Measurements from ENCODE around the gene POU2AF1. TPM values are rescaled to one million over a fixed set of nuclear protein-coding genes. Genes with fewer than 3 reads are reported as not detected.
"Not testable (repeated sequence)": the region's sequence is repeated elsewhere in the genome, so short reads cannot be mapped to it uniquely, and the experiment has no call there.

POU2AF1 gene
- total and polyA plus RNA-seq, 2 donors from 2014 or later = 0.95 to 18.5 TPM

GRCh38 chr11:111397034-111397433 is 18.0 kb upstream of the POU2AF1 start:
- no peak for FAIRE-seq
- intact Hi-C loops (cut with DNase I) = no loop called here
- no peak overlapping the region for H3K4me3 ChIP-seq (ENCODE audit: low read length in 3 of 3)
- TF ChIP-seq CTCF (IDR thresholded peaks at IDR 0.05; ENCODE audit: borderline replicate concordance, extremely low read depth, insufficient read depth) = no peak
- no peak overlapping the region for H3K9ac ChIP-seq (ENCODE audit: low read length in 3 of 3)
- no peaks in the 10 kb centered on the region for H3K36me3 ChIP-seq (ENCODE audit: control insufficient read depth in 2 of 3, insufficient read depth in 3 of 3, low read length in 3 of 3)
- no peak for DNase-seq
- no peaks in the 10 kb centered on the region for H3K9me3 ChIP-seq (ENCODE audit: control insufficient read depth in 2 of 3, insufficient read depth in 1 of 3, low read length in 3 of 3)
- no peaks in the 10 kb centered on the region for H3K27me3 ChIP-seq (ENCODE audit: control insufficient read depth, insufficient read depth, low read length)
- no peak overlapping the region for H3K27ac ChIP-seq (ENCODE audit: low read depth in 2 of 2, low read length in 2 of 2)
- H3K4me1 ChIP-seq (ENCODE audit: control insufficient read depth in 2 of 3, insufficient read depth in 2 of 3, low read depth in 1 of 3, low read length in 3 of 3) = no peaks in the 10 kb centered on the region

GRCh38 chr11:111395749-111396148 is 16.7 kb upstream of the POU2AF1 start:
- no peaks in the 10 kb centered on the region for H3K4me1 ChIP-seq (ENCODE audit: control insufficient read depth in 2 of 3, insufficient read depth in 2 of 3, low read depth in 1 of 3, low read length in 3 of 3)
- no peaks in the 10 kb centered on the region for H3K9me3 ChIP-seq (ENCODE audit: control insufficient read depth in 2 of 3, insufficient read depth in 1 of 3, low read length in 3 of 3)
- no peaks in the 10 kb centered on the region for H3K27me3 ChIP-seq (ENCODE audit: control insufficient read depth, insufficient read depth, low read length)
- no peak overlapping the region for H3K4me3 ChIP-seq (ENCODE audit: low read length in 3 of 3)
- H3K36me3 ChIP-seq (ENCODE audit: control insufficient read depth in 2 of 3, insufficient read depth in 3 of 3, low read length in 3 of 3) = no peaks in the 10 kb centered on the region
- no peak overlapping the region for H3K27ac ChIP-seq (ENCODE audit: low read depth in 2 of 2, low read length in 2 of 2)
- H3K9ac ChIP-seq (ENCODE audit: low read length in 3 of 3) = no peak overlapping the region
- no peak for DNase-seq
- FAIRE-seq = no peak
- intact Hi-C loops (cut with DNase I) = no loop called here
- no peak for TF ChIP-seq CTCF (IDR thresholded peaks at IDR 0.05; ENCODE audit: borderline replicate concordance, extremely low read depth, insufficient read depth)

GRCh38 chr11:111395081-111395480 is 16.0 kb upstream of the POU2AF1 start:
- H3K27me3 ChIP-seq (ENCODE audit: control insufficient read depth, insufficient read depth, low read length) = no peaks in the 10 kb centered on the region
- FAIRE-seq (no peak), DNase-seq (no peak)
- H3K9ac ChIP-seq (ENCODE audit: low read length in 3 of 3) = no peak overlapping the region
- intact Hi-C loops (cut with DNase I) = no loop called here
- H3K9me3 ChIP-seq (ENCODE audit: control insufficient read depth in 2 of 3, insufficient read depth in 1 of 3, low read length in 3 of 3) = no peaks in the 10 kb centered on the region
- no peaks in the 10 kb centered on the region for H3K36me3 ChIP-seq (ENCODE audit: control insufficient read depth in 2 of 3, insufficient read depth in 3 of 3, low read length in 3 of 3)
- no peak overlapping the region for H3K4me3 ChIP-seq (ENCODE audit: low read length in 3 of 3)
- TF ChIP-seq CTCF (IDR thresholded peaks at IDR 0.05; ENCODE audit: borderline replicate concordance, extremely low read depth, insufficient read depth) = no peak
- H3K27ac ChIP-seq (ENCODE audit: low read depth in 2 of 2, low read length in 2 of 2) = no peak overlapping the region
- no peaks in the 10 kb centered on the region for H3K4me1 ChIP-seq (ENCODE audit: control insufficient read depth in 2 of 3, insufficient read depth in 2 of 3, low read depth in 1 of 3, low read length in 3 of 3)

- H3K9me3 ChIP-seq (ENCODE audit: control insufficient read depth in 2 of 3, insufficient read depth in 1 of 3, low read length in 3 of 3); H3K27ac ChIP-seq (ENCODE audit: low read depth in 2 of 2, low read length in 2 of 2); H3K4me1 ChIP-seq (ENCODE audit: control insufficient read depth in 2 of 3, insufficient read depth in 2 of 3, low read depth in 1 of 3, low read length in 3 of 3); intact Hi-C loops (cut with DNase I); H3K36me3 ChIP-seq (ENCODE audit: control insufficient read depth in 2 of 3, insufficient read depth in 3 of 3, low read length in 3 of 3); H3K27me3 ChIP-seq (ENCODE audit: control insufficient read depth, insufficient read depth, low read length); H3K9ac ChIP-seq (ENCODE audit: low read length in 3 of 3); H3K4me3 ChIP-seq (ENCODE audit: low read length in 3 of 3); DNase-seq; FAIRE-seq: not testable (repeated sequence)
These were observed 15.1 kb upstream of the POU2AF1 start for GRCh38 chr11:111394147-111394546.

Measured in kidney (tissue), 14 donors.